Neural cell (in vitro differentiated cells): ENCODE results near the gene ARHGEF38.

Experiments
- CTCF ChIP-seq: fragments of 450-650 bp; IDR thresholded peaks from 2 replicates; pipeline ENCODE4 v1.5.1; 2014; ENCODE audit warnings: antibody characterized with exemption, mild to moderate bottlenecking, moderate library complexity; ENCODE audit not compliant: poor library complexity, severe bottlenecking
- EP300 ChIP-seq: fragments of 450-650 bp; conservative IDR thresholded peaks from 2 replicates; pipeline ENCODE4 v1.6.1; 2014; ENCODE audit warnings: antibody characterized with exemption, mild to moderate bottlenecking, moderate library complexity; ENCODE audit not compliant: poor library complexity, severe bottlenecking
- EZH2 ChIP-seq: fragments of 200-600, 300-800 bp; shearing (Covaris generic), sonication (generic); IDR thresholded peaks from 2 replicates; pipeline ENCODE4 v1.6.1; 2014; ENCODE audit warnings: antibody characterized with exemption, low read length, borderline replicate concordance, mild to moderate bottlenecking; ENCODE audit not compliant: insufficient read depth, poor library complexity, severe bottlenecking
- RAD21 ChIP-seq: fragments of 450-650 bp; conservative IDR thresholded peaks from 2 replicates; pipeline ENCODE4 v1.6.1; 2014; ENCODE audit warnings: antibody characterized with exemption, mild to moderate bottlenecking, moderate library complexity
- TAF1 ChIP-seq: IDR thresholded peaks from 2 replicates; pipeline ENCODE4 v1.6.1; 2012; ENCODE audit warnings: low read depth

- no peak for TF ChIP-seq CTCF
- TF ChIP-seq TAF1 = no peak
- no peak for TF ChIP-seq EP300
- no peak for TF ChIP-seq EZH2
- no peak for TF ChIP-seq RAD21
Observed at GRCh38 chr4:105686571-105686970, 134.2 kb downstream of the ARHGEF38 start.
